Suprapubic skin (tissue), 4 donors: ENCODE results near the gene YPEL5. TPM values are rescaled to one million over a fixed set of nuclear protein-coding genes. Genes with fewer than 3 reads are reported as not detected.

Experiments used
- DNase-seq, 2 donors: peaks; one replicate each; pipeline ENCODE4 v3.0.0-alpha.2; 2019; ENCODE audit warnings: low spot score in 2 of 2
- H3K27ac ChIP-seq: fragments of 200-600 bp; sonication (generic); one replicate; pipeline ENCODE4 v1.5.1; 2019
- H3K27me3 ChIP-seq: fragments of 200-600 bp; sonication (generic); one replicate; pipeline ENCODE4 v1.5.1; 2019
- H3K36me3 ChIP-seq: fragments of 200-600 bp; sonication (generic); one replicate; pipeline ENCODE4 v1.5.1; 2019
- H3K4me1 ChIP-seq: fragments of 200-600 bp; sonication (generic); one replicate; pipeline ENCODE4 v1.5.1; 2019
- H3K4me3 ChIP-seq: fragments of 200-600 bp; sonication (generic); one replicate; pipeline ENCODE4 v1.5.1; 2019; ENCODE audit warnings: mild to moderate bottlenecking
- H3K9me3 ChIP-seq: fragments of 200-600 bp; sonication (generic); one replicate; pipeline ENCODE4 v1.5.1; 2019
- CTCF ChIP-seq, 2 donors: fragments of 200-600 bp in 1 of 2; fragments of 450-650 bp in 1 of 2; sonication (generic) in 1 of 2; IDR thresholded peaks; one replicate each; pipeline ENCODE4 v1.5.1; 2016 to 2019; ENCODE audit warnings: antibody characterized with exemption in 2 of 2, mild to moderate bottlenecking in 1 of 2, moderate library complexity in 1 of 2
- EP300 ChIP-seq: sonication (generic); formaldehyde crosslinking; IDR thresholded peaks from one replicate; pipeline ENCODE4 v1.6.1; 2017; ENCODE audit warnings: antibody characterized with exemption
- POLR2A ChIP-seq, 2 donors: fragments of 450-650 bp; IDR thresholded peaks; one replicate each; pipeline ENCODE4 v1.6.1; 2017; ENCODE audit warnings: antibody characterized with exemption in 2 of 2, mild to moderate bottlenecking in 2 of 2, moderate library complexity in 2 of 2
- POLR2AphosphoS5 ChIP-seq, 3 donors: sonication (generic); formaldehyde crosslinking; IDR thresholded peaks; one replicate each; pipeline ENCODE4 v1.6.1; 2017; ENCODE audit warnings: antibody characterized with exemption in 3 of 3
- WGBS: methylation state at CpG from one replicate; pipeline ENCODE4 v1.1.5; 2018; 5-methylcytosine and 5-hydroxymethylcytosine counted together
- total RNA-seq, 4 donors: library from RNA; depleted of rRNA; stranded (reverse); fragments of >200 nt; gene quantifications; one replicate each; pipeline ENCODE4 v1.1.0, GENCODE V29; 2016

Gene YPEL5
- total RNA-seq, 4 donors from 2014 or later, result 102 to 129 (median 109) TPM

GRCh38 chr2:30147715-30148610 lies 1.2 kb downstream of the YPEL5 start:
- TF ChIP-seq POLR2A (IDR thresholded peaks at IDR 0.05) (peak; percentile 43 to 57), POLR2AphosphoS5 (IDR thresholded peaks at IDR 0.05) (peak in 1 of 3 donors; percentile 39), CTCF (IDR thresholded peaks at IDR 0.05) (peak; percentile 30 to 64), EP300 (no peak)
- Histone ChIP-seq H3K36me3 (no peaks in the 10 kb centered on the region), H3K4me3 (peak overlapping the region; percentile 76), H3K4me1 (peaks cover 47% of the 10 kb centered on the region), H3K9me3 (no peaks in the 10 kb centered on the region), H3K27me3 (no peaks in the 10 kb centered on the region), H3K27ac (peak overlapping the region; percentile 98)
- DNase-seq, result peak; percentile 88 to 89
- 8% methylated on average over 21 of the region's 50 CpGs for WGBS

- no peak for DNase-seq
- WGBS, result 64% methylated on average over 4 of the region's 4 CpGs
- no peaks in the 10 kb centered on the region for H3K27me3 ChIP-seq
- peaks cover 51% of the 10 kb centered on the region for H3K4me1 ChIP-seq
- TF ChIP-seq CTCF (IDR thresholded peaks at IDR 0.05) (no peak), POLR2AphosphoS5 (IDR thresholded peaks at IDR 0.05) (no peak), POLR2A (IDR thresholded peaks at IDR 0.05) (no peak), EP300 (no peak)
- H3K27ac ChIP-seq, result peak overlapping the region; percentile 98
- H3K4me3 ChIP-seq, result peak overlapping the region; percentile 76
- H3K36me3 ChIP-seq, result peaks cover 6% of the 10 kb centered on the region
- no peaks in the 10 kb centered on the region for H3K9me3 ChIP-seq
Observed at GRCh38 chr2:30148850-30149249, 2.0 kb downstream of the YPEL5 start.

DNA sequence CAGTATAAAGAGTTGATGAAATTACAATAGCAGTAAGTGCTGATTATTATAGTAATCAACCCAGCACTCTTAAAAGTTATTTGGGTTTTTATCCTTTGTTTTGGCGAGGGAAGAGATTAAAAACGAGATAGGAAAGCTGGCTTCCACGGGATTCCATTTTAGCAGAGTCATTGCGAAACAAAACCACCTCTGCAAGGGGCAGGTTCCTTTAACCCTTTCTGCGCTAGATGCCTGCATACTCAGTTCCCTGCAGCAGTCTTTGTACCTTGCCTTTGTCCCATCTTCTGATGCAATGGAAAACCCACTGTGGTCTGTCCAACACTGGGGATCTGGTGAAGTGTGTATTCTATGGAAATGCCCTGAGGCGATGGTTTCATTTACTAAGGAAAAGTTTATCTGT lies 2.7 kb downstream of the YPEL5 start:
- H3K36me3 ChIP-seq, result peaks cover 12% of the 10 kb centered on the region
- H3K27me3 ChIP-seq, result no peaks in the 10 kb centered on the region
- H3K27ac ChIP-seq, result peak overlapping the region; percentile 98
- DNase-seq, result no peak
- no peak overlapping the region for H3K4me3 ChIP-seq
- TF ChIP-seq CTCF (IDR thresholded peaks at IDR 0.05) (no peak), POLR2A (IDR thresholded peaks at IDR 0.05) (no peak), EP300 (no peak), POLR2AphosphoS5 (IDR thresholded peaks at IDR 0.05) (no peak)
- no peaks in the 10 kb centered on the region for H3K9me3 ChIP-seq
- peaks cover 51% of the 10 kb centered on the region for H3K4me1 ChIP-seq
- 34% methylated on average over 6 of the region's 6 CpGs for WGBS

GRCh38 chr2:30149976-30150375 lies 3.2 kb downstream of the YPEL5 start:
- Histone ChIP-seq H3K27ac (no peak overlapping the region), H3K36me3 (peaks cover 12% of the 10 kb centered on the region), H3K27me3 (no peaks in the 10 kb centered on the region), H3K4me1 (peaks cover 54% of the 10 kb centered on the region), H3K4me3 (no peak overlapping the region), H3K9me3 (no peaks in the 10 kb centered on the region)
- 53% methylated on average over 1 of the region's 1 CpG for WGBS
- TF ChIP-seq CTCF (IDR thresholded peaks at IDR 0.05), result no peak
- no peak for TF ChIP-seq POLR2AphosphoS5 (IDR thresholded peaks at IDR 0.05)
- no peak for TF ChIP-seq POLR2A (IDR thresholded peaks at IDR 0.05)
- TF ChIP-seq EP300, result no peak
- DNase-seq, result no peak

- TF ChIP-seq POLR2AphosphoS5 (IDR thresholded peaks at IDR 0.05) (no peak), POLR2A (IDR thresholded peaks at IDR 0.05) (no peak), CTCF (IDR thresholded peaks at IDR 0.05) (no peak), EP300 (no peak)
- H3K4me1 ChIP-seq, result peaks cover 56% of the 10 kb centered on the region
- 79% methylated on average over 4 of the region's 4 CpGs for WGBS
Observed at GRCh38 chr2:30150786-30151185, 4.0 kb downstream of the YPEL5 start.

More at GRCh38 chr2:30150786-30151185, 4.0 kb downstream of the YPEL5 start:
- H3K4me3 ChIP-seq, result no peak overlapping the region
- no peak for DNase-seq
- peaks cover 12% of the 10 kb centered on the region for H3K36me3 ChIP-seq
- no peak overlapping the region for H3K27ac ChIP-seq
- no peaks in the 10 kb centered on the region for H3K9me3 ChIP-seq
- H3K27me3 ChIP-seq, result no peaks in the 10 kb centered on the region
